ENCODE results near the gene KRT73.

KRT73 gene

DNA sequence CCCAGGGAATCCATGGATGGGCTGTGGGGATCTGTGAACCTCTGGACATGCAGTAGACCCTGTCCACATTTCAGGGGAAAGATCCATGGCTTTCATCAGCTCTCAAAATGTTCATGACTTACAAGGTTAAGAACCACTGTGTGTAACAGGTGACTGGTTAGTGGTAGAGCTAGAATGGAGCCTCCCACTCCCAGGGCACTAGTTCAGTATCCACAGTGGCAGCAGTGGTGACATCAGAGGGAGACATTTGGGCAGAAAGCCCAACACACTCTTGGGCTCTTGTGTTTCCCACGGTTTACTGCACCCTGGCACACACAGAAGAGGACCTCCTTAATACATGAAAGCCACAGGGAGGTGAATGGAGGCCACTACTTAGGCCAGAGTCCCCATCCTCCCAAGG, 53.8 kb downstream of the KRT73 start:
- DNase-seq, result no peak

DNA sequence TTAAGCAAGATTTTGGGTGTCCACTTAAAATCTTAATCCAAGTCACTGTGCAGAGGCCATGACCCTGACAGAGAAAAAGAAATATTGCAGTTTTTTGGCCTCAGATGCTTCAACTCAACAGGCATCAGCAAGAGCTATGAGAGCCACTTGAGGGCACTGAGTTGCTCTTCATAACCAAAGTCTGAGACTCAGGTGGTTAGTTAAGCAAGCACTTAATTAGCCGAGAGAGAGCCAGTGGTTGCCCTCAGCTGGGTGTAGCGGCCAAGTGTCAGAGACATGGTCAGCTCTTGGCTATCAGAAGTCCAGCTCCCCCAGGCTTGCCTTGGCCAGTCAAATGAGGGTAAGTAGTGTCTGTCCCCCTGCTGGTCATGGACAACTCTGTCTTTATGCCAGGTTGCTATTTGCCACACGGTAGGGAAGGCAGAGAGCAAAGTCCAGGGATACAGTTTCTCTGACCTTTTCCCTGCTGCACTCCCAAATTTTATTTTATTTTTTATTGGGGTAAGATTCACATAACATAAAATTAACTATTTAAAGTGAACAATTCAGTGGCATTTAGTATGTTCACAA, 56.4 kb downstream of the KRT73 start:
- DNase-seq, result no peak

DNA sequence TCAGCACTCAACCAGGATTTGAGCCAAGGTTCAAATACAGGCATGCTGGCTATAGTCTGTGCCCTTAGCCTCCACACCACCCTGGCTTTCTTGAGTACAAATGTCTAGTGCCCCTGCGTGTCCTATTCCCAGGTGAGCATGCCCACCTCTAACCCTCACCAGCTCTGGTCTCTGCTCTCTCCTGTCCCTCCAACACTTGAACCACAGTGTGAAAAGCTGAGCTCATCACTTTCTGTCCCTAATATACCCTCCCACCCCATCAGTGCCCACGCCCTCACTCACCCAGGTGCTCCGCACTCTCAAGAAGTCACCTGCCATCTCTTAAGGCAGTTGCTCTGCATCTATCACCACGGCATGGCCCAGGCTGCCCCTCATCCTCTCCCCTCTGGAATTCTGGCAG, 58.4 kb downstream of the KRT73 start:
- DNase-seq, result no peak

DNA sequence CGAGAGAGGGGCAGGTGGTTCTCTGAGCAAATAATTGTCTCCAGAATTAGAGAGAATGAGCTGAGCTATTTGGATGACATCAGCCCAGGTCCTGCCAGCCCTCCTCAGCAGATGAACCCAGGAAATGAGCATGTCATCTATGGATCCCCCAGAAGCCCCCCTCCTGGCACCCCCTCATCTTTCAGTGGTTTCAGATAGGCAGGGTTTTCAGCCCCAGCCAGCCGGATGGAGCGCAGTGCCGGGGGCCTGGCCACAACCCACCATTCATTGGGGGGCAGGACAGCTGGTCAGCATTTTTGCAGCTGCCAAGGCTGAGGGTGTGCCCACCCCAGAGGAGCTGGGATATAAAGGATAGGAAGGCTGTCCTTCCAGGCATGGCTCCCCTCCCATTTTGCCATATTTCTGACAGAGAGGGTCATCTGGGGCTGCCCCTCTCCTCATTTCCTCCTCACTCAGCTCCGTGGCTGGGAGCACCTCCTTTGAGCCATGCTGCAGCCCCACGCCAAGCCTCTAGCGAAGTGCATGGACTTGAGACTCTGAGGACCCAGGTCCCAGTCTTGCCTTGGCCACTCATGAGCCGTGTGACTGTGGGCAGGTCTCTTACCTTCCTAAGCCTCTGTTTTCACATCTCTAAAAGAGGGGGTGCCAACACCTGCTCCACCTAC, 59.4 kb downstream of the KRT73 start:
- no peak for DNase-seq
